HG02870 (cell line): ENCODE measurements around the gene PAK2.
"Not testable (repeated sequence)": the region's sequence is repeated elsewhere in the genome, so short reads cannot be mapped to it uniquely, and the experiment has no call there.

Experiments used
- ATAC-seq: cut with Tn5 transposase; IDR thresholded peaks from one replicate; pipeline ENCODE4 v1.9.1; 2021; ENCODE audit warnings: mild to moderate bottlenecking, moderate library complexity; ENCODE audit not compliant: unreplicated experiment

Gene PAK2

GRCh38 chr3:196735751-196736150 lies 3.9 kb upstream of the PAK2 start:
- no peak for ATAC-seq

- no peak for ATAC-seq
These were observed 2.8 kb upstream of the PAK2 start for GRCh38 chr3:196736670-196737374.

GRCh38 chr3:196737655-196738054 lies 2.0 kb upstream of the PAK2 start:
- ATAC-seq, result no peak

- ATAC-seq, result peak; percentile 3
These were observed 1.0 kb downstream of the PAK2 start for GRCh38 chr3:196740481-196741248.

GRCh38 chr3:196741249-196741889 lies 1.7 kb downstream of the PAK2 start:
- ATAC-seq, result no peak

- not testable (repeated sequence) for ATAC-seq
These were observed 3.9 kb downstream of the PAK2 start for GRCh38 chr3:196743569-196743968.

GRCh38 chr3:196749125-196749524 lies 9.5 kb downstream of the PAK2 start:
- ATAC-seq, result no peak

- no peak for ATAC-seq
These were observed 13.5 kb downstream of the PAK2 start for GRCh38 chr3:196753201-196753600.

GRCh38 chr3:196754091-196754981 lies 14.7 kb downstream of the PAK2 start:
- no peak for ATAC-seq

GRCh38 chr3:196756732-196757131 lies 17.1 kb downstream of the PAK2 start:
- no peak for ATAC-seq

GRCh38 chr3:196757876-196758739 lies 18.5 kb downstream of the PAK2 start:
- ATAC-seq, result no peak

- no peak for ATAC-seq
These were observed 23.5 kb downstream of the PAK2 start for GRCh38 chr3:196763179-196763578.

- ATAC-seq, result no peak
These were observed 25.8 kb downstream of the PAK2 start for GRCh38 chr3:196765454-196765853.

GRCh38 chr3:196771067-196771466 lies 31.4 kb downstream of the PAK2 start:
- no peak for ATAC-seq

GRCh38 chr3:196772102-196772501 lies 32.4 kb downstream of the PAK2 start:
- no peak for ATAC-seq

GRCh38 chr3:196772897-196773296 lies 33.2 kb downstream of the PAK2 start:
- no peak for ATAC-seq

GRCh38 chr3:196774191-196774820 lies 34.6 kb downstream of the PAK2 start:
- ATAC-seq, result no peak

- no peak for ATAC-seq
These were observed 35.3 kb downstream of the PAK2 start for GRCh38 chr3:196774848-196775422.

- no peak for ATAC-seq
These were observed 36.3 kb downstream of the PAK2 start for GRCh38 chr3:196775938-196776337.
